Measurements from ENCODE around the gene CADPS.

CADPS gene

DNA sequence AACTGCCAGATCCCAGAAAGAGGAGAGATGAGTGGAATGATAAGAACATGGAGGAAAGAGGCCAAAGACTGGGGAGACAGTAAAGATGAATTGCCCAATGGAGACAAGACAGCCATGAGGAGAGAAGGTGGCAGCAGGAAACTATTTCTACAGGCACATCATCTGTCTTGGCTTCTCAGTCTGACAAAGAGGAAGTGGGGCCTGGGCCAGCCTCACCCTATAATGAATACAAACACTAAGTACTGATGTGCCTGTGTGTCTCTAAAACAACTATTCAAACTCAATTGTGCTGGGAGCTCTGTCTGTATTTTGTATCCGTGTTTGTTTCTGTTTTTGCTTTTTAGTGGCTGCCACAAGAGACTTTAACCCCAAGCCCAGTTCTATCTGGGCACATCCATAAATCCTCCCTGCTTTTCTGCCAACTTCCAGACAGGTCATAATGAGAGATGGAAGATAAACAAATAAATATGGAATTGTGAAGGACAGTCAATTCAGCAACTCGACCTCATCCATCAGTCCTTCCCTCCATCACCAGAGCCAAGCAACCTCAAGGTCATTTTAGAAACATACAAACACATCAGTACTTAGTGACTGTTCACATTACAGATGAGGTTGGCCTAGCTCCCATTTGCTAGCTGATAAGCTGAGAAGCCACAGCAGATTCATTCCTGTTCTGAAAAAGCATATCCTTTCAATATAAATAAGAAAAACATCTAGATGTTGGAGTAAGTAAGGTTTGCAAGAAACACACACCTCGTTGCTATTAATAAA is 116.7 kb downstream of the CADPS start:
- H3K4me1 Mint-ChIP-seq, result peaks cover 7% of the 10 kb centered on the region

GRCh38 chr3:62757045-62757444 is 118.2 kb downstream of the CADPS start:
- DNase-seq, result no peak
- peaks cover 7% of the 10 kb centered on the region for H3K4me1 Mint-ChIP-seq
- TF ChIP-seq CTCF (IDR thresholded peaks at IDR 0.05), result no peak
- H3K27me3 Mint-ChIP-seq (ENCODE audit: low read depth, poor library complexity), result peaks cover 2% of the 10 kb centered on the region
- no peak overlapping the region for H3K27ac Mint-ChIP-seq
- H3K9me3 Mint-ChIP-seq, result no peaks in the 10 kb centered on the region
- H3K36me3 Mint-ChIP-seq (ENCODE audit: low read depth), result no peaks in the 10 kb centered on the region
- H3K4me3 Mint-ChIP-seq, result no peak overlapping the region

More for the DNA sequence above, 116.7 kb downstream of the CADPS start:
- no peaks in the 10 kb centered on the region for H3K36me3 Mint-ChIP-seq (ENCODE audit: low read depth)
- no peak for TF ChIP-seq CTCF (IDR thresholded peaks at IDR 0.05)
- H3K27me3 Mint-ChIP-seq (ENCODE audit: low read depth, poor library complexity), result peaks cover 2% of the 10 kb centered on the region
- DNase-seq, result no peak
- no peak overlapping the region for H3K27ac Mint-ChIP-seq
- H3K9me3 Mint-ChIP-seq, result no peaks in the 10 kb centered on the region
- H3K4me3 Mint-ChIP-seq, result no peak overlapping the region

DNA sequence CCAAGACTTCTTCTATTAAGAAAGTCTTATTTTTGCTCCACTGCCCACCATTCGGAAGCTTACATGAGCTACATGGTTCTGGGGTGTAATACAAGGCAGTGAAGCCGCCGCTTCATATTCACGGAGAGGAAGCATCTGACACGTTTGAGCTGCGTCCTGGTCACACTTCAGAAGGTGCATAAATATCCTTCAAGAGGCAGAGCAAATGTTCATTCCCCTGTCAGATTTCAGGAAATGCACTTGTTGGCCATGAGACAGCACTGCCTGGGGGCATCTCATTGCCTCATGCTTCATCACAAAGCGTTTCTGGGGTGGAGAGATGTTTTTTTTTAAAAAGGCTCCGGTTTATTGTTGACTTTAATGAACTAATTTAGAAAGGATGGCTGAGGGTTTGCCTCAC is 119.9 kb downstream of the CADPS start:
- no peak overlapping the region for H3K27ac Mint-ChIP-seq
- TF ChIP-seq CTCF (IDR thresholded peaks at IDR 0.05), result no peak
- peaks cover 2% of the 10 kb centered on the region for H3K27me3 Mint-ChIP-seq (ENCODE audit: low read depth, poor library complexity)
- no peaks in the 10 kb centered on the region for H3K9me3 Mint-ChIP-seq
- no peak for DNase-seq
- H3K36me3 Mint-ChIP-seq (ENCODE audit: low read depth), result no peaks in the 10 kb centered on the region
- H3K4me3 Mint-ChIP-seq, result no peak overlapping the region
- H3K4me1 Mint-ChIP-seq, result peaks cover 7% of the 10 kb centered on the region

GRCh38 chr3:62749657-62750056 is 125.6 kb downstream of the CADPS start:
- H3K27me3 Mint-ChIP-seq (ENCODE audit: low read depth, poor library complexity), result peaks cover 4% of the 10 kb centered on the region
- H3K4me1 Mint-ChIP-seq, result no peaks in the 10 kb centered on the region
- H3K36me3 Mint-ChIP-seq (ENCODE audit: low read depth), result no peaks in the 10 kb centered on the region
- H3K27ac Mint-ChIP-seq, result no peak overlapping the region
- H3K9me3 Mint-ChIP-seq, result no peaks in the 10 kb centered on the region
- no peak for TF ChIP-seq CTCF (IDR thresholded peaks at IDR 0.05)
- no peak for DNase-seq
- no peak overlapping the region for H3K4me3 Mint-ChIP-seq

GRCh38 chr3:62749130-62749529 is 126.1 kb downstream of the CADPS start:
- no peak for TF ChIP-seq CTCF (IDR thresholded peaks at IDR 0.05)
- Mint-ChIP-seq H3K4me1 (no peaks in the 10 kb centered on the region), H3K27ac (no peak overlapping the region), H3K4me3 (no peak overlapping the region), H3K27me3 (ENCODE audit: low read depth, poor library complexity) (peaks cover 6% of the 10 kb centered on the region), H3K9me3 (no peaks in the 10 kb centered on the region), H3K36me3 (ENCODE audit: low read depth) (no peaks in the 10 kb centered on the region)
- DNase-seq, result no peak

- Mint-ChIP-seq H3K27me3 (ENCODE audit: low read depth, poor library complexity) (peaks cover 13% of the 10 kb centered on the region), H3K9me3 (peaks cover 4% of the 10 kb centered on the region), H3K36me3 (ENCODE audit: low read depth) (no peaks in the 10 kb centered on the region), H3K4me1 (no peaks in the 10 kb centered on the region), H3K27ac (no peak overlapping the region), H3K4me3 (no peak overlapping the region)
- no peak for TF ChIP-seq CTCF (IDR thresholded peaks at IDR 0.05)
- no peak for DNase-seq
Observed at GRCh38 chr3:62737449-62737848, 137.8 kb downstream of the CADPS start.
